GM12872 (cell line): Measurements from ENCODE around the gene EDN1.

ENCODE experiments used
- CTCF ChIP-seq: IDR thresholded peaks from 3 replicates; pipeline ENCODE4 v1.5.1; 2011; ENCODE audit warnings: low read depth, mild to moderate bottlenecking, low read length, moderate library complexity; ENCODE audit not compliant: insufficient read depth

Gene EDN1

DNA sequence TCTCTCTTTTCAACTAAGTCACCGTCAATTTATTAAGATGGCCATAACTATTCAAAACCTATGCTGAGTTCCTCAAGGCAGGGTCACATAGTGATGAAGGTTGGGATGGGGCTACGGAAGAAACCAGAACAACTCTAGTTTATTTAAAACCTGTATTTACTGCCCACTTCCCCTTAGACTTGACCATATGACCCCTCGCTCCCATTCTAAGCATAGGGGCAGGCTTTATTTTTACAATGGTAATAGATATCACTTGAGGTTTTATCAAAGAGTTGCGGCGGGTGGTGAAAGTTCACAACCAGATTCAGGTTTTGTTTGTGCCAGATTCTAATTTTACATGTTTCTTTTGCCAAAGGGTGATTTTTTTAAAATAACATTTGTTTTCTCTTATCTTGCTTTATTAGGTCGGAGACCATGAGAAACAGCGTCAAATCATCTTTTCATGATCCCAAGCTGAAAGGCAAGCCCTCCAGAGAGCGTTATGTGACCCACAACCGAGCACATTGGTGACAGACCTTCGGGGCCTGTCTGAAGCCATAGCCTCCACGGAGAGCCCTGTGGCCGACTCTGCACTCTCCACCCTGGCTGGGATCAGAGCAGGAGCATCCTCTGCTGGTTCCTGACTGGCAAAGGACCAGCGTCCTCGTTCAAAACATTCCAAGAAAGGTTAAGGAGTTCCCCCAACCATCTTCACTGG is 5.5 kb downstream of the EDN1 start:
- no peak for TF ChIP-seq CTCF

- TF ChIP-seq CTCF = no peak
Observed at GRCh38 chr6:12296255-12296573, 6.1 kb downstream of the EDN1 start.

DNA sequence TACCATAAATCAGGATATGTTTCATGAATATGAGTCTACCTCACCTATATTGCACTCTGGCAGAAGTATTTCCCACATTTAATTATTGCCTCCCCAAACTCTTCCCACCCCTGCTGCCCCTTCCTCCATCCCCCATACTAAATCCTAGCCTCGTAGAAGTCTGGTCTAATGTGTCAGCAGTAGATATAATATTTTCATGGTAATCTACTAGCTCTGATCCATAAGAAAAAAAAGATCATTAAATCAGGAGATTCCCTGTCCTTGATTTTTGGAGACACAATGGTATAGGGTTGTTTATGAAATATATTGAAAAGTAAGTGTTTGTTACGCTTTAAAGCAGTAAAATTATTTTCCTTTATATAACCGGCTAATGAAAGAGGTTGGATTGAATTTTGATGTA is 6.4 kb downstream of the EDN1 start:
- TF ChIP-seq CTCF = no peak

- TF ChIP-seq CTCF = no peak
Observed at GRCh38 chr6:12297363-12298016, 7.3 kb downstream of the EDN1 start.

GRCh38 chr6:12298017-12298978 is 8.1 kb downstream of the EDN1 start:
- no peak for TF ChIP-seq CTCF

DNA sequence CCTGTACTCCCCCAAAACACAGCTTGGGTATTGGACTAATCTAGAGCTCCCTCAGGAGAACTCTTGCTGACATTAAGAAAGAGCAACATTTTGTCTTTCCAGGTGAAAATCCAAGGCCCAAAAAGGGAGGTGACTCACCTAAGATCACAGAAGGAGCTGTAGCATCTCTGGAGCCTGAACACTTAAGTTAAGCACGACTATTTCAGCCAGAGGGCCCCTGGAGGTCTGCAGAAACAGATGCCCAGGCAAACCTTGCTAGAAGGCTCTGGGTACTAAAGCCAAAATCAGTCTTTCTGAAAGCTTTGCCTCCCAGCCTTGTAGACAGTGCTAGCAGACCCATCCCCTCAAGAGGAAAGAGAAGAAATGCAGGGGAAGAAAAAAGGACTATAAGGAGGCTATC is 8.8 kb downstream of the EDN1 start:
- TF ChIP-seq CTCF = no peak

- TF ChIP-seq CTCF = no peak
Observed at GRCh38 chr6:12301018-12301417, 10.9 kb downstream of the EDN1 start.
